ENCODE measurements around the gene ZNF609. TPM values are rescaled to one million over a fixed set of nuclear protein-coding genes. Genes with fewer than 3 reads are reported as not detected.

The ZNF609 gene
- total and polyA plus RNA-seq, 2 of the 13 experiments (the other 11 are each of a cell fraction or from before 2014, with no cell fraction given), result 8.9 to 9.9 TPM

DNA sequence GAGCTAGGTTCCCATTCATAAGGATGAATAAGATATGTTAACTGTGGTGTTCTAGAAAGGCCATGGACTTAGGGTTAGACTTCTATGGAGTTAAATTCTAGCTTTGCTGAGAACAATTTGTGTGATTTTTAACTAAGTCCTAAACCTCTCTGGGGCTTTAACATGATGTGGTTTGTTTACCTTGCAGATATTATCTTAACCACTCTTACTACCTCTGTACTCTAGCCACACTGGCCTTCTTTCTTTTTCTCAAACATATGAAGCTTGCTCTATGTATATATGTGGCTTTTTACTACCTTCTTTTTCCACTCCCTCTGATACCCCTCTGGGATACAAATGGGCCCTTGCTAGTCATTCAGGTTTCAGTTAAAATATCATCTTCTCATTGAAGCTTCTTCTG, 108.4 kb downstream of the ZNF609 start:
- peak; percentile 74 for ATAC-seq
- Histone ChIP-seq H4K20me1 (ENCODE audit: insufficient read depth, low read length) (no peaks in the 10 kb centered on the region), H3K4me2 (ENCODE audit: low read depth, low read length) (peak overlapping the region; percentile 39), H3K79me2 (ENCODE audit: insufficient read depth, low read length) (peaks cover 23% of the 10 kb centered on the region), H3K9ac (ENCODE audit: insufficient read depth, low read depth, low read length) (no peak overlapping the region), H3K4me1 (ENCODE audit: insufficient read depth, low read length) (peaks cover 47% of the 10 kb centered on the region), H3K27me3 (ENCODE audit: control insufficient read depth in 1 of 2, insufficient read depth in 2 of 2, low read length in 2 of 2) (no peaks in the 10 kb centered on the region), H3K4me3 (replicated peaks in 1 of 3; ENCODE audit: insufficient read depth in 1 of 3, low read depth in 2 of 3, low read length in 3 of 3) (no peak overlapping the region), H3K9me3 (ENCODE audit: low read length) (no peaks in the 10 kb centered on the region), H2AFZ (ENCODE audit: low read length) (no peak overlapping the region), H3K27ac (ENCODE audit: extremely low read length, insufficient read depth, low read length) (peak overlapping the region; percentile 25), H3K36me3 (replicated peaks in 1 of 2; ENCODE audit: control insufficient read depth in 1 of 2, insufficient read depth in 2 of 2, low read length in 2 of 2) (no peaks in the 10 kb centered on the region; a peak in 1 of 5 replicates)
- FAIRE-seq, result peak; percentile 58
- intact Hi-C loops (cut with micrococcal nuclease; ENCODE audit: unreplicated experiment) (no loop called here), in situ Hi-C loops (cut with HindIII; ENCODE audit: extremely low pct_ligation_motif_present, low pct_unique_long_range_greater_than_20kb) (no loop called here)
- no peak for DNase-seq (ENCODE audit: low spot score)
- CTCF ChIA-PET (ENCODE audit: low intra/inter-chr PET ratio, low total read pairs), result no interaction called here
- no TSS peak for BruUV-seq (replicated peaks)
- POLR2A ChIA-PET, result interaction anchor here (1.0 kb wide), 1 partner anchor 12 kb away, joined by 3 read pairs; no protein-coding TSS in a partner anchor
- TF ChIP-seq ZNF720 (CRISPR knock-in tag; IDR thresholded peaks at IDR 0.05) (no peak), ZNF740 (CRISPR knock-in tag; IDR thresholded peaks at IDR 0.05) (no peak), GPN1 (CRISPR knock-in tag; IDR thresholded peaks at IDR 0.05; ENCODE audit: borderline replicate concordance) (no peak), ZNF580 (CRISPR knock-in tag; IDR thresholded peaks at IDR 0.05; ENCODE audit: borderline replicate concordance, low read depth) (no peak), RCOR2 (CRISPR knock-in tag; IDR thresholded peaks at IDR 0.05) (0 out of 2 replicates have a peak, but pooled peaks have one; percentile 20), ARID5B (CRISPR knock-in tag; IDR thresholded peaks at IDR 0.05) (peak; percentile 32; the same call in 1 of the 2 replicates), SMC3 (IDR thresholded peaks at IDR 0.05; ENCODE audit: low read length) (no peak), PAXIP1 (CRISPR knock-in tag; conservative IDR thresholded peaks at IDR 0.05) (0 out of 2 replicates have a peak, but pooled peaks have one; percentile 18), EP300 (IDR thresholded peaks at IDR 0.05; ENCODE audit: low read depth in 2 of 2, low read length in 2 of 2) (no peak), EP300 (CRISPR knock-in tag; IDR thresholded peaks at IDR 0.05; ENCODE audit: borderline replicate concordance) (no peak), NFKB2 (CRISPR knock-in tag; IDR thresholded peaks at IDR 0.05; ENCODE audit: borderline replicate concordance) (no peak), FOXA3 (CRISPR knock-in tag; IDR thresholded peaks at IDR 0.05) (peak; percentile 55)
- TF ChIP-seq, protein P1, sequence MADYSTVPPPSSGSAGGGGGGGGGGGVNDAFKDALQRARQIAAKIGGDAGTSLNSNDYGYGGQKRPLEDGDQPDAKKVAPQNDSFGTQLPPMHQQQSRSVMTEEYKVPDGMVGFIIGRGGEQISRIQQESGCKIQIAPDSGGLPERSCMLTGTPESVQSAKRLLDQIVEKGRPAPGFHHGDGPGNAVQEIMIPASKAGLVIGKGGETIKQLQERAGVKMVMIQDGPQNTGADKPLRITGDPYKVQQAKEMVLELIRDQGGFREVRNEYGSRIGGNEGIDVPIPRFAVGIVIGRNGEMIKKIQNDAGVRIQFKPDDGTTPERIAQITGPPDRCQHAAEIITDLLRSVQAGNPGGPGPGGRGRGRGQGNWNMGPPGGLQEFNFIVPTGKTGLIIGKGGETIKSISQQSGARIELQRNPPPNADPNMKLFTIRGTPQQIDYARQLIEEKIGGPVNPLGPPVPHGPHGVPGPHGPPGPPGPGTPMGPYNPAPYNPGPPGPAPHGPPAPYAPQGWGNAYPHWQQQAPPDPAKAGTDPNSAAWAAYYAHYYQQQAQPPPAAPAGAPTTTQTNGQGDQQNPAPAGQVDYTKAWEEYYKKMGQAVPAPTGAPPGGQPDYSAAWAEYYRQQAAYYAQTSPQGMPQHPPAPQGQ (CRISPR knock-in tag; IDR thresholded peaks at IDR 0.05; ENCODE audit: borderline replicate concordance), result no peak
- TF ChIP-seq, protein P2, sequence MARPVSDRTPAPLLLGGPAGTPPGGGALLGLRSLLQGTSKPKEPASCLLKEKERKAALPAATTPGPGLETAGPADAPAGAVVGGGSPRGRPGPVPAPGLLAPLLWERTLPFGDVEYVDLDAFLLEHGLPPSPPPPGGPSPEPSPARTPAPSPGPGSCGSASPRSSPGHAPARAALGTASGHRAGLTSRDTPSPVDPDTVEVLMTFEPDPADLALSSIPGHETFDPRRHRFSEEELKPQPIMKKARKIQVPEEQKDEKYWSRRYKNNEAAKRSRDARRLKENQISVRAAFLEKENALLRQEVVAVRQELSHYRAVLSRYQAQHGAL (CRISPR knock-in tag; IDR thresholded peaks at IDR 0.05; ENCODE audit: not compliant biosample characterization), result no peak
